ENCODE data around the gene CENPF. TPM values are rescaled to one million over a fixed set of nuclear protein-coding genes. Genes with fewer than 3 reads are reported as not detected.

The CENPF gene
- total RNA-seq, 1 donor from 2014 or later, result 0.53 TPM

- no peak overlapping the region for H3K4me3 ChIP-seq (ENCODE audit: low read depth, low read length)
- H3K27me3 ChIP-seq (ENCODE audit: control insufficient read depth, insufficient read depth, low read length), result no peaks in the 10 kb centered on the region
- no peaks in the 10 kb centered on the region for H3K36me3 ChIP-seq (ENCODE audit: control insufficient read depth, insufficient read depth, low read length)
- FAIRE-seq (no peak), DNase-seq (ENCODE audit: low read depth) (peak; percentile 88)
- TF ChIP-seq CTCF (IDR thresholded peaks at IDR 0.05; ENCODE audit: insufficient read depth, low read length, severe bottlenecking), result no peak
These were observed 36.6 kb upstream of the CENPF start for GRCh38 chr1:214566158-214567104.

DNA sequence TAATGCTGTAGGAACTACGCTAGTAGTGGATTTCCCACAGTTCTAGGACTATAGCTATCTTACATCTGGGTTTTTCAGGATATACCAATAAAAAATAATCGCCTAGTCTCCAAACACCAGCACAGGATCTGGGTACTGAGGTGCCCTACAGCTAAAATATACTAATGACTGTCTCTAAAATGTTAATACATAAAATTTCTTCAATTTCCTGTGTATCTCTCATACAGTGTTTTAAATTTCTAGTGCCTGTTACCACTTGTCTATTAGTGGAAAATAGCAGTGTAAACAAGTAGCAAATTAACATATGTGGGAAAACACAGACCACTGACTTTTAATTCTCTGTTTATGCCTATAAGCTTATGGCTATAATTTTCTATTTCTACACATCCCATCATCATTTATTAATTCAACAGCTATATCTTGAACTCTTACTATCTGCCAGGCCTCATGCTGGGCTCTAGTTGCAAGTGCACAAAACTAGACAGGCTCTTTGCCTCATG, 35.5 kb upstream of the CENPF start:
- Histone ChIP-seq H3K4me3 (ENCODE audit: low read depth, low read length) (no peak overlapping the region), H3K36me3 (ENCODE audit: control insufficient read depth, insufficient read depth, low read length) (no peaks in the 10 kb centered on the region), H3K27me3 (ENCODE audit: control insufficient read depth, insufficient read depth, low read length) (no peaks in the 10 kb centered on the region)
- no peak for TF ChIP-seq CTCF (IDR thresholded peaks at IDR 0.05; ENCODE audit: insufficient read depth, low read length, severe bottlenecking)
- FAIRE-seq (no peak), DNase-seq (ENCODE audit: low read depth) (no peak)

- no peak for TF ChIP-seq CTCF (IDR thresholded peaks at IDR 0.05; ENCODE audit: insufficient read depth, low read length, severe bottlenecking)
- Histone ChIP-seq H3K4me3 (ENCODE audit: low read depth, low read length) (no peak overlapping the region), H3K27me3 (ENCODE audit: control insufficient read depth, insufficient read depth, low read length) (no peaks in the 10 kb centered on the region), H3K36me3 (ENCODE audit: control insufficient read depth, insufficient read depth, low read length) (no peaks in the 10 kb centered on the region)
- DNase-seq (ENCODE audit: low read depth) (no peak), FAIRE-seq (no peak)
These were observed 34.7 kb upstream of the CENPF start for GRCh38 chr1:214568328-214568727.

DNA sequence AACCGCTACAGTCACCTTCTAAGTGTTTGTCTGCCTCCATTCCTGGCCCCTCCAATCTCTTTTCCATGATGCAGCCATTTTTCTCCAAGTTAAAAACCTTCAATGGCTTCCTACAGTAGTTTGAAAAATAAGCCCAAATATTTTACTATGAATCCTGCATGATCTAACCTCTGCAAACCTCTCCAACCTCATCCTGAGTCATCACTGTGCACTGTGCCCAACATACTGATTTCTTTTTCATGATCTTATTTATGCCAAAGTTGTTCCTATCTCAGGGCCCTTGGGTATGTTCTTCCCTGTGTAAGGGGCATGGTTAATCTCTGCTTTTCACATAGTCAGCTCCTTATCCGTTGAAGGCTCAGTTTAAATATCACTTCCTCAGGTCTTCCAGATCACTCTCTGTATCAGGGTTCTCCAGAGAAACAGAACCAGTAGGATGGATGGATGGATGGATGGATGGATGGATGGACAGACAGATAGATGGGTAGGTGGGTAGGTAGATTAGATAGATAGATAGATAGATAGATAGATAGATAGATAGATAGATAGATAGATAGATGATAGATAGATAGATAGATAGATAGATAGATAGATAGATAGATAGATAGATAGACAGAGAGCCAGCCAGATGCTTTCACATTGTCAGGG, 33.5 kb upstream of the CENPF start:
- no peak for FAIRE-seq
- Histone ChIP-seq H3K36me3 (ENCODE audit: control insufficient read depth, insufficient read depth, low read length) (no peaks in the 10 kb centered on the region), H3K4me3 (ENCODE audit: low read depth, low read length) (no peak overlapping the region), H3K27me3 (ENCODE audit: control insufficient read depth, insufficient read depth, low read length) (no peaks in the 10 kb centered on the region)
- DNase-seq (ENCODE audit: low read depth), result peak; percentile 82
- TF ChIP-seq CTCF (IDR thresholded peaks at IDR 0.05; ENCODE audit: insufficient read depth, low read length, severe bottlenecking), result no peak

DNA sequence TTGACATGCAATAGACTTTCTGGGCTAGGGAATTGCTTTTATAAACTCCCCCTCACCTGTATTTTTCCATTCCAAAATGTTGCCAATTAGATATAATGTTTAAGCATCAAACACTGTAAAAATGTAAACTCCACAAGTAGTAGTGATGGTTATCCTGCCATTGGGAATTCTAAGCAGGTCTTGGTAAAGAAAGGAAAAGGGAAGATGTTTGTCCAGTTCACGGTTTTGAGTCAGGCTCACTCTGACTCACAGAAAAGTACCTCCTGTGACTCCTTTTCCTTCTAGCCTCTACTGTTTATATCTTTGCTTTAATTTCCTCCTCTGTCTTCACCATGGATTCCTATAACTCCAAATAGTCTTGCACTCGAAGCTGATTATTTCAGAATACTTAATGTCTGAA, 32.6 kb upstream of the CENPF start:
- no peak for TF ChIP-seq CTCF (IDR thresholded peaks at IDR 0.05; ENCODE audit: insufficient read depth, low read length, severe bottlenecking)
- H3K4me3 ChIP-seq (ENCODE audit: low read depth, low read length), result no peak overlapping the region
- no peaks in the 10 kb centered on the region for H3K36me3 ChIP-seq (ENCODE audit: control insufficient read depth, insufficient read depth, low read length)
- no peaks in the 10 kb centered on the region for H3K27me3 ChIP-seq (ENCODE audit: control insufficient read depth, insufficient read depth, low read length)
- no peak for FAIRE-seq
- DNase-seq (ENCODE audit: low read depth), result peak; percentile 90
